ENCODE results near the gene PRR15L. TPM values are rescaled to one million over a fixed set of nuclear protein-coding genes. Genes with fewer than 3 reads are reported as not detected.

Gene PRR15L
- total and polyA plus RNA-seq, 2 experiments from 2014 or later, result 0.57 TPM; not detected in 1

DNA sequence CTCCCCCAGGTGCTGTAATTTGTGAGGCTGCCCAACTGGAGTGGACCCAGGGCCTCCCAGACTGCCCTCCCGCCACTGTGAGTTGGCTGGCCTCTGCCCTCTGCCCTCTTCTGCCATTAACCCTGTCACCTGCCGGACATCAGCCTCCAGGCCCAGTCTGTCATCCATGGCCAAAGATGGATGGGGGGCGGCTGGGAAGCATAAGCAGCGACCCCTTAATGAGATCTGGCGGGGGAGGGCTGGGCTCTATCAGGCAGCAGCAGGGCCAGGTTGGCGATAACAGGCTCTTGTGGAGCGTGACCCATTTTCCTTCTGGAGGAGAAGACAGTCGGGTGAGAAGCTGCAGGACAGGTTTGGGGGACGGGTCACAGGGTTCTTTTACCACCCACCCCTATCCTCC, 38.5 kb upstream of the PRR15L start (continued):
- no peak for TF ChIP-seq ZNF462 (CRISPR knock-in tag; IDR thresholded peaks at IDR 0.05)
- TF ChIP-seq EZH2phosphoT487 (IDR thresholded peaks at IDR 0.05; ENCODE audit: unreplicated experiment), result no peak
- TF ChIP-seq ZNF331 (CRISPR knock-in tag; IDR thresholded peaks at IDR 0.05; ENCODE audit: low read depth), result no peak
- TF ChIP-seq, protein P1, sequence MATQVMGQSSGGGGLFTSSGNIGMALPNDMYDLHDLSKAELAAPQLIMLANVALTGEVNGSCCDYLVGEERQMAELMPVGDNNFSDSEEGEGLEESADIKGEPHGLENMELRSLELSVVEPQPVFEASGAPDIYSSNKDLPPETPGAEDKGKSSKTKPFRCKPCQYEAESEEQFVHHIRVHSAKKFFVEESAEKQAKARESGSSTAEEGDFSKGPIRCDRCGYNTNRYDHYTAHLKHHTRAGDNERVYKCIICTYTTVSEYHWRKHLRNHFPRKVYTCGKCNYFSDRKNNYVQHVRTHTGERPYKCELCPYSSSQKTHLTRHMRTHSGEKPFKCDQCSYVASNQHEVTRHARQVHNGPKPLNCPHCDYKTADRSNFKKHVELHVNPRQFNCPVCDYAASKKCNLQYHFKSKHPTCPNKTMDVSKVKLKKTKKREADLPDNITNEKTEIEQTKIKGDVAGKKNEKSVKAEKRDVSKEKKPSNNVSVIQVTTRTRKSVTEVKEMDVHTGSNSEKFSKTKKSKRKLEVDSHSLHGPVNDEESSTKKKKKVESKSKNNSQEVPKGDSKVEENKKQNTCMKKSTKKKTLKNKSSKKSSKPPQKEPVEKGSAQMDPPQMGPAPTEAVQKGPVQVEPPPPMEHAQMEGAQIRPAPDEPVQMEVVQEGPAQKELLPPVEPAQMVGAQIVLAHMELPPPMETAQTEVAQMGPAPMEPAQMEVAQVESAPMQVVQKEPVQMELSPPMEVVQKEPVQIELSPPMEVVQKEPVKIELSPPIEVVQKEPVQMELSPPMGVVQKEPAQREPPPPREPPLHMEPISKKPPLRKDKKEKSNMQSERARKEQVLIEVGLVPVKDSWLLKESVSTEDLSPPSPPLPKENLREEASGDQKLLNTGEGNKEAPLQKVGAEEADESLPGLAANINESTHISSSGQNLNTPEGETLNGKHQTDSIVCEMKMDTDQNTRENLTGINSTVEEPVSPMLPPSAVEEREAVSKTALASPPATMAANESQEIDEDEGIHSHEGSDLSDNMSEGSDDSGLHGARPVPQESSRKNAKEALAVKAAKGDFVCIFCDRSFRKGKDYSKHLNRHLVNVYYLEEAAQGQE (IDR thresholded peaks at IDR 0.05; ENCODE audit: unreplicated experiment), result no peak
